Lung (tissue), 12 donors: ENCODE data around the gene B3GAT3. TPM values are rescaled to one million over a fixed set of nuclear protein-coding genes. Genes with fewer than 3 reads are reported as not detected.

Experiments
- ATAC-seq: fragments of 200-7000 bp; cut with Tn5 transposase; one replicate; pipeline ENCODE4 v1.9.1; 2020; ENCODE audit warnings: moderate number of reproducible peaks; ENCODE audit not compliant: insufficient read depth, low FRiP score
- DNase-seq, 3 donors: peaks; one replicate each; pipeline ENCODE4 v3.0.0-alpha.2; 2013 to 2017
- H3K27ac ChIP-seq, 2 donors: one replicate each; pipeline ENCODE4 v1.5.1; 2013; ENCODE audit warnings: mild to moderate bottlenecking in 2 of 2, moderate library complexity in 2 of 2, control low read depth in 1 of 2, inconsistent platforms in 1 of 2, low read depth in 1 of 2, low read length in 1 of 2
- H3K27me3 ChIP-seq, 3 donors: one replicate each; pipeline ENCODE4 v1.5.1; 2013; ENCODE audit warnings: low read length in 2 of 3; ENCODE audit not compliant: control insufficient read depth in 3 of 3, insufficient read depth in 3 of 3
- H3K36me3 ChIP-seq, 4 donors: one replicate each; pipeline ENCODE4 v1.5.1; 2013; ENCODE audit warnings: low read length in 4 of 4, mild to moderate bottlenecking in 1 of 4, moderate library complexity in 1 of 4; ENCODE audit not compliant: control insufficient read depth in 4 of 4, insufficient read depth in 4 of 4
- H3K4me1 ChIP-seq, 5 donors: one replicate each; pipeline ENCODE4 v1.5.1; 2013; ENCODE audit warnings: low read length in 5 of 5, mild to moderate bottlenecking in 2 of 5, moderate library complexity in 1 of 5; ENCODE audit not compliant: control insufficient read depth in 5 of 5, insufficient read depth in 5 of 5
- H3K4me3 ChIP-seq: one replicate; pipeline ENCODE4 v1.5.1; 2013; ENCODE audit warnings: mild to moderate bottlenecking, control low read depth, moderate library complexity
- H3K9ac ChIP-seq, 2 donors: one replicate each; pipeline ENCODE4 v1.5.1; 2013; ENCODE audit warnings: low read length in 2 of 2, control low read depth in 1 of 2; ENCODE audit not compliant: insufficient read depth in 1 of 2
- H3K9me3 ChIP-seq, 4 donors: one replicate each; pipeline ENCODE4 v1.5.1; 2013; ENCODE audit warnings: low read length in 3 of 4, mild to moderate bottlenecking in 1 of 4, moderate library complexity in 1 of 4; ENCODE audit not compliant: control insufficient read depth in 4 of 4, insufficient read depth in 3 of 4
- CTCF ChIP-seq: IDR thresholded peaks from 2 replicates; pipeline ENCODE4 v1.5.1; 2012; ENCODE audit warnings: mild to moderate bottlenecking; ENCODE audit errors: control extremely low read depth, extremely low read depth
- WGBS, 2 donors: extraction: QIAGEN DNeasy Blood & Tissue Kit; methylation state at CpG; one replicate each; pipeline ENCODE4 v1.1.7; 2013; 5-methylcytosine and 5-hydroxymethylcytosine counted together
- polyA plus RNA-seq, 2 donors: library from polyadenylated mRNA; stranded (reverse); fragments of 200-250 nt; gene quantifications; one replicate each; pipeline ENCODE4 v1.2.1, GENCODE V29; 2013
- total RNA-seq, 2 donors: library from RNA; depleted of rRNA in 1 of 2; stranded (reverse); fragments of >200 nt in 1 of 2; gene quantifications; one replicate each; pipeline ENCODE4 v1.2.1, GENCODE V29; 2014 to 2021
- donor health status: control.
- donor health status: control.
- donor health status: Bipolar disorder and iron deficiency.
- donor health status: healthy.
- donor health status: DM: yes; HTN: yes; CAD: no.

The B3GAT3 gene
- total and polyA plus RNA-seq, 4 donors: 14.6 to 58.0 (median 49.5) TPM

GRCh38 chr11:62610814-62611704 is 10.7 kb downstream of the B3GAT3 start:
- H3K9me3 ChIP-seq: no peaks in the 10 kb centered on the region
- WGBS, 2 donors: 56 to 72% methylated on average over 28 of the region's 28 CpGs
- no peaks in the 10 kb centered on the region for H3K27me3 ChIP-seq
- peaks cover 0 to 15% (median 6%) of the 10 kb centered on the region in 5 donors for H3K4me1 ChIP-seq
- H3K36me3 ChIP-seq: peaks cover 0 to 28% (median 6%) of the 10 kb centered on the region in 4 donors
- TF ChIP-seq CTCF: no peak
- H3K27ac ChIP-seq: peak overlapping the region; percentile 73 to 90
- H3K9ac ChIP-seq: peak overlapping the region; percentile 37 to 86
- DNase-seq: no peak
- ATAC-seq: no peak
- H3K4me3 ChIP-seq: peak overlapping the region; percentile 60

- Histone ChIP-seq H3K9ac (no peak overlapping the region), H3K27ac (peak overlapping the region in 1 of 2 donors; percentile 17), H3K36me3 (peaks cover 0 to 31% (median 8%) of the 10 kb centered on the region in 4 donors), H3K4me1 (peaks cover 0 to 15% (median 6%) of the 10 kb centered on the region in 5 donors), H3K27me3 (no peaks in the 10 kb centered on the region), H3K4me3 (no peak overlapping the region), H3K9me3 (no peaks in the 10 kb centered on the region)
- TF ChIP-seq CTCF: no peak
- 81 to 88% methylated on average over 6 of the region's 6 CpGs for WGBS, 2 donors
- ATAC-seq (no peak), DNase-seq (no peak)
Observed at GRCh38 chr11:62610403-62610802, 11.4 kb downstream of the B3GAT3 start.

- H3K27ac ChIP-seq: no peak overlapping the region
- H3K27me3 ChIP-seq: no peaks in the 10 kb centered on the region
- ATAC-seq (no peak), DNase-seq (no peak)
- no peaks in the 10 kb centered on the region for H3K9me3 ChIP-seq
- peaks cover 0 to 38% (median 18%) of the 10 kb centered on the region in 4 donors for H3K36me3 ChIP-seq
- H3K9ac ChIP-seq: no peak overlapping the region
- peaks cover 0 to 15% (median 6%) of the 10 kb centered on the region in 5 donors for H3K4me1 ChIP-seq
- WGBS, 2 donors: 94 to 97% methylated on average over 12 of the region's 12 CpGs
- no peak for TF ChIP-seq CTCF
- H3K4me3 ChIP-seq: no peak overlapping the region
Observed at GRCh38 chr11:62608776-62609175, 13.0 kb downstream of the B3GAT3 start.
